ENCODE measurements around the gene ZNF260.
A peak's percentile ranks its signal among the peaks of the same experiment; 100 is the strongest.
"Not testable (repeated sequence)": the region's sequence is repeated elsewhere in the genome, so short reads cannot be mapped to it uniquely, and the experiment has no call there.

The ZNF260 gene

GRCh38 chr19:36490846-36491245, 37.2 kb downstream of the ZNF260 start:
- not testable (repeated sequence) for H2AK5ac ChIP-seq (ENCODE audit: low read depth, low read length); H3K79me1 ChIP-seq (ENCODE audit: low read depth, low read length); H2AFZ ChIP-seq (ENCODE audit: low read length); H3K14ac ChIP-seq (ENCODE audit: low read length); H3K4me3 ChIP-seq (ENCODE audit: low read length in 2 of 2); H4K8ac ChIP-seq (ENCODE audit: low read depth, low read length); H3K36me3 ChIP-seq (replicated peaks in 1 of 2; ENCODE audit: control insufficient read depth in 2 of 2, insufficient read depth in 2 of 2, low read length in 2 of 2); H3K27ac ChIP-seq (replicated peaks; ENCODE audit: low read length); H3K23ac ChIP-seq (ENCODE audit: low read depth, low read length, poor library complexity); H2BK12ac ChIP-seq (ENCODE audit: low read length); H3K4me2 ChIP-seq (ENCODE audit: insufficient read depth, low read length, poor library complexity, severe bottlenecking); H2BK120ac ChIP-seq (ENCODE audit: low read depth, low read length); H3K9ac ChIP-seq (ENCODE audit: low read depth, low read length, poor library complexity); H2BK5ac ChIP-seq (ENCODE audit: low read length); DNase-seq (ENCODE audit: low spot score); H3K4me1 ChIP-seq (ENCODE audit: control insufficient read depth in 2 of 2, insufficient read depth in 1 of 2, low read depth in 1 of 2, low read length in 2 of 2); H3K4ac ChIP-seq (ENCODE audit: low read length); H3K27me3 ChIP-seq (ENCODE audit: control insufficient read depth in 3 of 3, insufficient read depth in 3 of 3, low read depth in 1 of 3, low read length in 3 of 3); H2BK15ac ChIP-seq (ENCODE audit: low read length); H3K18ac ChIP-seq (ENCODE audit: low read length); H4K91ac ChIP-seq (ENCODE audit: low read depth, low read length, poor library complexity)
- no CpG with 5 or more reads among the region's 29 CpGs for WGBS, 2 donors (ENCODE audit: extremely low coverage in 2 of 2, insufficient read length in 2 of 2, insufficient replicate concordance in 1 of 2)
- peaks cover 4 to 24% of the 10 kb centered on the region in 2 donors for H3K9me3 ChIP-seq (replicated peaks in 1 of 2; ENCODE audit: control insufficient read depth in 2 of 2, insufficient read depth in 1 of 2, low read depth in 1 of 2, low read length in 2 of 2)

- Histone ChIP-seq H2AFZ (ENCODE audit: low read length) (peak overlapping the region; percentile 98), H2AK5ac (ENCODE audit: low read depth, low read length) (no peak overlapping the region), H3K18ac (ENCODE audit: low read length) (peak overlapping the region; percentile 60), H3K9ac (ENCODE audit: low read depth, low read length, poor library complexity) (no peak overlapping the region), H3K23ac (ENCODE audit: low read depth, low read length, poor library complexity) (no peak overlapping the region), H2BK12ac (ENCODE audit: low read length) (no peak overlapping the region), H4K8ac (ENCODE audit: low read depth, low read length) (peak overlapping the region; percentile 21), H2BK15ac (ENCODE audit: low read length) (no peak overlapping the region), H4K91ac (ENCODE audit: low read depth, low read length, poor library complexity) (no peak overlapping the region), H3K27ac (replicated peaks; ENCODE audit: low read length) (peak overlapping the region; percentile 78), H3K36me3 (replicated peaks in 1 of 2; ENCODE audit: control insufficient read depth in 2 of 2, insufficient read depth in 2 of 2, low read length in 2 of 2) (peaks cover 0 to 11% of the 10 kb centered on the region in 2 donors), H3K4me1 (ENCODE audit: control insufficient read depth in 2 of 2, insufficient read depth in 1 of 2, low read depth in 1 of 2, low read length in 2 of 2) (peaks cover 2% of the 10 kb centered on the region in 2 donors), H3K27me3 (ENCODE audit: control insufficient read depth in 3 of 3, insufficient read depth in 3 of 3, low read depth in 1 of 3, low read length in 3 of 3) (no peaks in the 10 kb centered on the region), H2BK120ac (ENCODE audit: low read depth, low read length) (no peak overlapping the region), H3K9me3 (replicated peaks in 1 of 2; ENCODE audit: control insufficient read depth in 2 of 2, insufficient read depth in 1 of 2, low read depth in 1 of 2, low read length in 2 of 2) (peaks cover 5 to 32% of the 10 kb centered on the region in 2 donors), H3K4ac (ENCODE audit: low read length) (no peak overlapping the region), H3K4me2 (ENCODE audit: insufficient read depth, low read length, poor library complexity, severe bottlenecking) (no peak overlapping the region), H3K4me3 (ENCODE audit: low read length in 2 of 2) (peak overlapping the region; percentile 65 to 87), H3K14ac (ENCODE audit: low read length) (no peak overlapping the region), H3K79me1 (ENCODE audit: low read depth, low read length) (peaks cover 4% of the 10 kb centered on the region), H2BK5ac (ENCODE audit: low read length) (no peak overlapping the region)
- DNase-seq (ENCODE audit: low spot score) = peak; percentile 93
- WGBS, 2 donors (ENCODE audit: extremely low coverage in 2 of 2, insufficient read length in 2 of 2, insufficient replicate concordance in 1 of 2) = no CpG with 5 or more reads among the region's 15 CpGs
These were observed 38.1 kb downstream of the ZNF260 start for GRCh38 chr19:36489920-36490415.

DNA sequence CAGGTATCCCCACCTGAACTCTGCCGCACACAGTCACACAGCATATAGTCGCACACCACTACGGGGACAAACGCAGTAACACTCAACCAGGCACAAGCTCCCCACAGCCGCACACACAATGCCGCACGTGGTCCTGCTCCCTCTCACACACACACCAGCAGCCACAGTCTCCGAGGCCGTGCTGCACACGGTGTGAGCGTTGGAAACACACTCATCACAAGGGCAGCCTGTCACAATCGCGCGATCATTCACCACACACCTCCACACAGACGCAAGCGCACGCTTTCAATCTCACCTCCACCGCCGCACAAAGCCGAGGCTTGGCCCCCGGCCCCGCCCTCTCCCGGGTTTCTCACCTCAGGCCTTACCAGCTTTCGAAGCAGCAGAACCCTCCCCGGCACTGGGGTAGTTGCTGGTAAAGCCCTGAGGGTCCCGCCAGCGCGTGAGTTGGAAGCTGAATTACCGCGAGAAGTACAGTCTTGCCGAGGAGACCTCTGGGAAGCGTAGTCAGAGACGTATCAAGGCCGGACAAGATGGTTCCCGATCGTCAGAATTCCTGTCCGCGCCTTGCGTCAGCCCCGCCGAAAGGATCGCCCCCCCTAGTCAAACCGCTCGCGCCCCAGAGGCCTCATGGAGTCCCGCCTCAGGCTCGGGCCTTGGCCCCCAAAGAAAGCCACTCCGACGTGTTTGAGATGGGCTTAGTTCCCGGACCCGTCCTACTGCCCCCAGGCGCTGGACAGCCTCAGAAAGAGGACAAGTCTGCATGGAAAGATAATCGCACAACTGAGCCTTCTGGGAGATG, 38.8 kb downstream of the ZNF260 start, which contains the start of gene ZNF566:
ZNF566 (minus strand) TSS at position 444 of the 802 bp plus-strand sequence. CDS start 13,004 bp downstream, outside the sequence.
- no peak within 1 kb of the TSS for H2BK120ac ChIP-seq (ENCODE audit: low read depth, low read length)
- H3K4me2 ChIP-seq (ENCODE audit: insufficient read depth, low read length, poor library complexity, severe bottlenecking) = peak within 1 kb of the TSS; percentile 88
- peak within 1 kb of the TSS; percentile 78 for H4K8ac ChIP-seq (ENCODE audit: low read depth, low read length)
- H3K36me3 ChIP-seq (replicated peaks in 1 of 2; ENCODE audit: control insufficient read depth in 2 of 2, insufficient read depth in 2 of 2, low read length in 2 of 2) = peaks cover 0 to 14% of the 10 kb centered on the region in 2 donors
- H3K4me1 ChIP-seq (ENCODE audit: control insufficient read depth in 2 of 2, insufficient read depth in 1 of 2, low read depth in 1 of 2, low read length in 2 of 2) = peaks cover 2% of the 10 kb centered on the region in 2 donors
- no CpG with 5 or more reads among the region's 53 CpGs for WGBS, 2 donors (ENCODE audit: extremely low coverage in 2 of 2, insufficient read length in 2 of 2, insufficient replicate concordance in 1 of 2)
- no peaks in the 10 kb centered on the region for H3K27me3 ChIP-seq (ENCODE audit: control insufficient read depth in 3 of 3, insufficient read depth in 3 of 3, low read depth in 1 of 3, low read length in 3 of 3)
- H3K79me1 ChIP-seq (ENCODE audit: low read depth, low read length) = peaks cover 4% of the 10 kb centered on the region
- peak within 1 kb of the TSS; percentile 50 for H3K23ac ChIP-seq (ENCODE audit: low read depth, low read length, poor library complexity)
- H3K27ac ChIP-seq (replicated peaks; ENCODE audit: low read length) = peak within 1 kb of the TSS; percentile 78
- peak; percentile 97 for DNase-seq (ENCODE audit: low spot score)
- peak within 1 kb of the TSS; percentile 97 for H3K18ac ChIP-seq (ENCODE audit: low read length)
- no peak within 1 kb of the TSS for H2BK5ac ChIP-seq (ENCODE audit: low read length)
- peak within 1 kb of the TSS; percentile 98 for H3K9ac ChIP-seq (ENCODE audit: low read depth, low read length, poor library complexity)
- peak within 1 kb of the TSS; percentile 10 for H3K14ac ChIP-seq (ENCODE audit: low read length)
- H4K91ac ChIP-seq (ENCODE audit: low read depth, low read length, poor library complexity) = peak within 1 kb of the TSS; percentile 6
- no peak within 1 kb of the TSS for H2BK12ac ChIP-seq (ENCODE audit: low read length)
- peak within 1 kb of the TSS; percentile 53 for H3K4ac ChIP-seq (ENCODE audit: low read length)
- no peak within 1 kb of the TSS for H2BK15ac ChIP-seq (ENCODE audit: low read length)
- H3K4me3 ChIP-seq (ENCODE audit: low read length in 2 of 2) = peak within 1 kb of the TSS; percentile 65 to 87
- H2AFZ ChIP-seq (ENCODE audit: low read length) = peak within 1 kb of the TSS; percentile 98
- no peak within 1 kb of the TSS for H2AK5ac ChIP-seq (ENCODE audit: low read depth, low read length)
- peaks cover 5 to 35% of the 10 kb centered on the region in 2 donors for H3K9me3 ChIP-seq (replicated peaks in 1 of 2; ENCODE audit: control insufficient read depth in 2 of 2, insufficient read depth in 1 of 2, low read depth in 1 of 2, low read length in 2 of 2)

DNA sequence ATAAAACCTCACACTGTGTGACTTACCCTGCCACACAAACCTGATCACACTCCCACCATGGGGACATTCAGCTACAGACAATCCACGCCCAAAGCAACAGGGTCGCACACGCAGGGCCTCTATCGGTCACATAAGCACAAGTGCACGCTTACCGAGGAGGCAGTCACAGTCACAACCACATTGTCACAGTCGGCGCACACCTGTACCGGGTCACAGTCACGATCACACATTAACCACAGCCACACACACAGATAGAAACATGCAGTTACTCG, 39.3 kb downstream of the ZNF260 start:
- peak overlapping the region; percentile 92 for H3K18ac ChIP-seq (ENCODE audit: low read length)
- H3K23ac ChIP-seq (ENCODE audit: low read depth, low read length, poor library complexity) = peak overlapping the region; percentile 50
- H3K36me3 ChIP-seq (replicated peaks in 1 of 2; ENCODE audit: control insufficient read depth in 2 of 2, insufficient read depth in 2 of 2, low read length in 2 of 2) = peaks cover 0 to 18% of the 10 kb centered on the region in 2 donors
- no peak overlapping the region for H2BK5ac ChIP-seq (ENCODE audit: low read length)
- no peak overlapping the region for H2BK12ac ChIP-seq (ENCODE audit: low read length)
- peak overlapping the region; percentile 98 for H2AFZ ChIP-seq (ENCODE audit: low read length)
- H3K9ac ChIP-seq (ENCODE audit: low read depth, low read length, poor library complexity) = peak overlapping the region; percentile 98
- peak overlapping the region; percentile 10 for H3K14ac ChIP-seq (ENCODE audit: low read length)
- peaks cover 5 to 40% of the 10 kb centered on the region in 2 donors for H3K9me3 ChIP-seq (replicated peaks in 1 of 2; ENCODE audit: control insufficient read depth in 2 of 2, insufficient read depth in 1 of 2, low read depth in 1 of 2, low read length in 2 of 2)
- H4K8ac ChIP-seq (ENCODE audit: low read depth, low read length) = peak overlapping the region; percentile 78
- H2BK15ac ChIP-seq (ENCODE audit: low read length) = no peak overlapping the region
- no peaks in the 10 kb centered on the region for H3K27me3 ChIP-seq (ENCODE audit: control insufficient read depth in 3 of 3, insufficient read depth in 3 of 3, low read depth in 1 of 3, low read length in 3 of 3)
- H3K4ac ChIP-seq (ENCODE audit: low read length) = peak overlapping the region; percentile 53
- H3K4me2 ChIP-seq (ENCODE audit: insufficient read depth, low read length, poor library complexity, severe bottlenecking) = peak overlapping the region; percentile 88
- no peak for DNase-seq (ENCODE audit: low spot score)
- no peak overlapping the region for H2AK5ac ChIP-seq (ENCODE audit: low read depth, low read length)
- peak overlapping the region; percentile 6 for H4K91ac ChIP-seq (ENCODE audit: low read depth, low read length, poor library complexity)
- H3K4me3 ChIP-seq (ENCODE audit: low read length in 2 of 2) = peak overlapping the region; percentile 65 to 87
- H3K27ac ChIP-seq (replicated peaks; ENCODE audit: low read length) = no peak overlapping the region
- WGBS, 2 donors (ENCODE audit: extremely low coverage in 2 of 2, insufficient read length in 2 of 2, insufficient replicate concordance in 1 of 2) = no CpG with 5 or more reads among the region's 11 CpGs
- H3K79me1 ChIP-seq (ENCODE audit: low read depth, low read length) = peaks cover 4% of the 10 kb centered on the region
- peaks cover 2% of the 10 kb centered on the region in 2 donors for H3K4me1 ChIP-seq (ENCODE audit: control insufficient read depth in 2 of 2, insufficient read depth in 1 of 2, low read depth in 1 of 2, low read length in 2 of 2)
- no peak overlapping the region for H2BK120ac ChIP-seq (ENCODE audit: low read depth, low read length)
